Hematopoietic multipotent progenitor cell treated with erythropoietin and hydrocortisone succinate and interleukin-3 and kit ligand, for 4 days (in vitro differentiated cells): ENCODE results near the gene IGFBP4.

Source experiments
- DNase-seq: peaks from one replicate; pipeline ENCODE4 v3.0.0-alpha.2; 2015

The IGFBP4 gene

DNA sequence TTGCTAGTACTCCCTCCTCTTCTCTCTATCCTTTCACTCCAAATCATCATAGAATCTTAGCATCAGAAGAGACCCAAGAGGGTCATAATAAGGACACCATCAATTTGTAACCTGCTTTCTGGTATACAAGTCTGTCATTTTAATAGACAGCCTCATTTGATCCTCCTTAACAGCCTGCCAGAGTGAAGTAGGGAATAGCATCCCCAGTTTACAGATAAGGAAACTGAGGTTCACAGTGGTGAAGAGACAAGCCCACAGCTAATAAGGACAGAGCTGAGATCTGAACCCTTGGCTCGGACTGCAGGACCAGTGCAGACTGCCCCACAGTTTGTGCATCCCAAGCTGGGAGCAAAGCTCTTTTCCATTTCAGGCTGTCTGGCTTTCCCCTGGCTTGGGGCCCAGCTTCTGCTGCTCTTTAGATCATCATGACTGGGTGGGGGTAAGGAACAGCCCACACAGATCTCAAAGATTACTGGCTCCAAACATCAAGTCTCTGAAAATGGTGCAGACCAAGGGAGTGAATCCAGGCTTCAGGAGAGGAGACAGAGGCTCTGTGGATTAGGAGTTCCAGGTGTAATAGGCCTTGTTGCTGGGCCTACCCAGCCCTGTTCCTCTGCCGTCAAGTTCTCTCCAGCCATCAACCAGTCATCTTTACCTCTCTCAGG is 10.3 kb upstream of the IGFBP4 start:
- DNase-seq, result no peak

DNA sequence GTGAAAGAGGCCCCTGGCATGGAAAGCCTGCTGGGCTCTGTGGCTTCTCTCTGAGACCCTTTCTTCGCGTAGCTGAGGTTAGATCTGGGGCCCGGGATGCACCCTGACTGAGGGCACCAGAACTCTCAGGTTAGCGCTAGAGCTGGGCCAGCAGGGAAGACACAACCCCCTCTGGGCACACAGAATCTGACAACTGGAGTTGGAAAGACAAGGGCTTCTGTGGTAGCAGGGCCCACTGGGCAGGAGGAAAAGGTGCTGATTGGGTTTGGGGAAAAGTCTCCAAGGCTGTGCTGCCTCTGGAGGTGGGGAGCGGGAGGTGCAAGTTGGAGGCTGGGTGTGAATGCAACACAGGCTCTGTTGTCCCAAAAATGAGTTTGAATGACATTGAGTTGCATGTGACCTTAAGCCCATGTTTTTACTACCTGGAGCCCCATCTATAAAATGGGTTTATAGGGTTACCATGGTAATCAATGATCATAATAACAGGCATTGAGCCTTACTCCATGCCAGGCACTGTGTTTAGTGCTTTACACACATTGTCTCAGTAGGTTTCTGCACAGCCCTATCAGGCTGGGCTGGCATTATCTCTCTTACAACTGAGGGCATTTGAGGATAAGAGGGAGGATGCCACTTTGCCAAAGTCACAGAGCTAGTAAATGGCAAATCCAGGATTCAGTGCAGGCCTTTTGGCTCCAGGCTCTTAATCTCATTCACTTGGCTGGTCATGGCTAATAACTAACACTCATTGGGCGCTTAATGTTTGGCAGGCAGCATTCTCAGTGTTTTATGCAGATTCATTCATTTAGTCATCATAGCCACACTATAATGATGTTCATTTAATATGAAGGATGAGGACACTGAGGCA is 9.5 kb upstream of the IGFBP4 start:
- DNase-seq, result peak; percentile 74

DNA sequence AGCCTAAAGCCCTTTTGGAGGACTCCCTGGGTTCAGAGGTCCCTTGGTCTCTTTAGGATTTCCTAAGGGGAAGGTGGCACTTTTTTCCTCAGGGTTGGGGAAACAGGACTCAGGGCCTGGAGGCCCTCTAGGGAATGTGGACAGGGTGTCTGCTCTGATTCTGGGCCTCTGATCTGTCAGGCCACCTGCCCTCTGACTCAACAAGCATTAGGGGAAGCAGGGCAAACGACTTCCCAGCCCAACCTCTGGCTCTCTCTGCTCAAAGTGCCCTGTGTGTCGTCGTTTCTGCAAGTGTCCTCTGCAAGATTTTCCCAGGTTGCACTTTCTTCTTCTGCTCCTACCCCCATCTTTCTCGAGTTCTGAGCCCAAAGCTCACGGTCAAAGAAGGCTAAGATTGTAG is 6.6 kb upstream of the IGFBP4 start:
- DNase-seq, result peak; percentile 54

DNA sequence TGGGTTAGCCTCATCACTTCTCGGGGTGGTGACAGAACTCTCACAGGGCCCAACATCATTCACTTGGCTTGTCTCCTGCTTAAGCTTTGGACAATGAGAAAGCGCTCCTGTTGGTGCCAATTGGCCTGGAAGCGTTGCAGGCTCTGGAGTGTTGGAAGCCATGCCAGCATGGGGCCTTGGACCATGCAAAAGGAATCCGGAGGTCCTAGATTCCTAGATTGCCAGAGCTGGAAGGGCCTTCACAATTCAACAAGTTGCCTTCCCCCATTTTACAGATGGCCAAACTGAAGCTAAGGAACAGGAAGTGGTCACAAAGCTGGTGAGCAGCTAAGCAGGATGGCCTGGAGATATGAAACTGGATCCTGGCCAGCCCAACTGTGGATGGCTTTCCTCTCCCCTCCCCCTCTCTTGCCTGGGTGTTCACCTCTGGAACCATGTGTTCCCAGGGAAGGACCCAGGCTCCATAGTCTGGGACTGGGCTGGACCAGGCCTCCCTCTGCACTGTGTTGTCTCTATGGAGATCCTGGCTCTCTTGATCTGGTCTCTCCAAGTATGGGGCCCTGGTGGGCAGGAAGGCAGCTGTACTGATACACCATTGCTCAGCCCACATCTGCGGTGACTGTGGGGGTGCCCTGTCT is 6.0 kb upstream of the IGFBP4 start:
- peak; percentile 90 for DNase-seq

DNA sequence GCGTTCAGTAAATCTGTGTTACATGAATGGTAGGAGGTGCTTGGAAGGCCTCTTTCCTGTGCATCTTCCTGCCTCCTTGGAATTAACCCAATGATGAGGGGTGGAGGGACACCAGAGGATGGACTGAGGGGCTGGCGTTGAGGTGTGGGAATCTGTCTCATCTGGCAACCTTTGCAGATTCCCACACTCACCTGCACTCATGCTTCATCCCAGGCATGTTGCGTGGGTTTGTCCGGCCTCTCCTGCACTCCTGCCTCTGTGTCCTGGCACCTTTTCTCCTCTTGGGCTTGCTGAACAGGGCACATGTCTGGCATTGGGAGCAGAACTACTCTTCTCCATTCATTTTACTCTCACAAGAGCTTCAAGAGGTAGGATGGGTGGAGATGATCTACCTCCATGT is 3.1 kb upstream of the IGFBP4 start:
- DNase-seq, result no peak

DNA sequence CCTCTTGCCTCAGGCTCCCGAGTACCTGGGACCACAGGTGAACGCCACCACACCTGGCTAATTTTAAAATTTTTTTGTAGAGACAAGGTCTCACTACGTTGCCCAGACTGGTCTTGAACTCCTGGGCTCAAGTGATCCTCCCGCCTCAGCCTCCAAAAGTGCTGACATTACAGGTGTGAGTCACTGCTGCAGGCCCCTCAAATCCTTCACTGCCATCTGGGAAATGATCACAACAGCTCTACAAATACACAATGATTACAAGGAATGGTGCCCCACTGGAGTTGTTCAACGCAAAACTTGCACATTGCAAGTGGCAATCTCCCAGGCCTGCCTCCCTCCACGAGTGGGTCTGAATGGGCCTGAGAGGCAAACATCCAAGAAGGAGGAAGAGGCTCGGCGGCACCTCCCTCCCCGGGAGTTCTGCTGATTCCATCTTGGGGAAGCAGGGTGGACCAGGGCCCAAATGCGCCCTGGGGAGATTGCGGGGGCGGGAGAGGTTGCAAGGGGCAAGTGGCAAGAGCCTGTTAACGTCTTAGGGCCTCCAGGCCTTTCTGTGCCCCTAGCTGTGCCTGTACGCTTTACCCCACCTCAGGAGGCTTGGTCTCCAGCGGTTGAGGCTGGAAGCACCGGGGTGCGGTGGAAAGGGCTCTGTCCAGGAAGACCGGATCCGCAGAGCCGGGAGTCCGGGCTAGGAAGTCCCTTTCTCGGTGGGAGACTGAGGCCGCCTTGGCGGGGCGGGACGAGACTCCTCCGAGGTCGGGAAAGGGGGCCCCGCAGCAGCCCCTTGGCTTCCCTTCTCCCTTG is 656 bp upstream of the IGFBP4 start:
- DNase-seq, result no peak

DNA sequence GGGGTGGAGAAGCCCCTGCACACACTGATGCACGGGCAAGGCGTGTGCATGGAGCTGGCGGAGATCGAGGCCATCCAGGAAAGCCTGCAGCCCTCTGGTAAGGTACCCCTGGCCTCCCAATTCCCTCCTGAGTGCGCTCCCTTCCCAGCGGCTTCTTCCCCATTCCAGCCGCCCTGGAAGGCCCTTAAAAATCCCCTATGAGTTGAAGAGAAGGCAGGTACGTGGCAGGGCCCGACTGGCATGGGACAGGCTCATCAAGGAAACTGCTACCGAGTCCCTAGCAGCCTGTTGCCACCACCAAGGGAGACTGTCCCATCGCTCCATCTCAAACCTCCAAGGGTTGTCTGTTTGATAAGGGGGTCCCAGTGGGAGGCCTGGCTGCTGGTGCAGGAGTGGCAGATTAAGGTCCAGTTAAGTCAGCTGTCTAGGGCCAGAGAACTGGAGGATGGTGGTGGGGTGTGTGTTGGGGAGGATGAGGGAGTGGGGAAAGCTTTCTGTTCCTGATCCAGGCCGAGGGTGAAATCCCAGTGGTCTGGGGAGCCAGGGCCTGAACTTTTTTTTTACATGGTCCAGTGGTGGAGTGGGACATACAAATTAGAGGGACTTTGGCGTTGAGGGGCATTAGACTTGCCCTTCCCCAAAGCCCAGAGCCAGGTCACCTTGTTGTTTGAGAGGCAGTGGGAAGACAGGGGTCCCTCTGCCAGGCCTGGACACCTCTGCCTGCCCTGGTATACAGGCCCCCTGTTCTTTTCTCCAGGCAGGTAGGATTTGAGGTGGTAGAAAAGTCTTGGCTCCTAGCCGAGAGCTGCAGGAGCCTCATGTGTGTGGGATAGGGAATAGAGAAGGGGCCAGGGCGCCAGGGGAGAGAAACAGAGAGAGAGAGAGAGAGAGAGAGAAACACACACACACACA is 994 bp downstream of the IGFBP4 start:
- no peak for DNase-seq

DNA sequence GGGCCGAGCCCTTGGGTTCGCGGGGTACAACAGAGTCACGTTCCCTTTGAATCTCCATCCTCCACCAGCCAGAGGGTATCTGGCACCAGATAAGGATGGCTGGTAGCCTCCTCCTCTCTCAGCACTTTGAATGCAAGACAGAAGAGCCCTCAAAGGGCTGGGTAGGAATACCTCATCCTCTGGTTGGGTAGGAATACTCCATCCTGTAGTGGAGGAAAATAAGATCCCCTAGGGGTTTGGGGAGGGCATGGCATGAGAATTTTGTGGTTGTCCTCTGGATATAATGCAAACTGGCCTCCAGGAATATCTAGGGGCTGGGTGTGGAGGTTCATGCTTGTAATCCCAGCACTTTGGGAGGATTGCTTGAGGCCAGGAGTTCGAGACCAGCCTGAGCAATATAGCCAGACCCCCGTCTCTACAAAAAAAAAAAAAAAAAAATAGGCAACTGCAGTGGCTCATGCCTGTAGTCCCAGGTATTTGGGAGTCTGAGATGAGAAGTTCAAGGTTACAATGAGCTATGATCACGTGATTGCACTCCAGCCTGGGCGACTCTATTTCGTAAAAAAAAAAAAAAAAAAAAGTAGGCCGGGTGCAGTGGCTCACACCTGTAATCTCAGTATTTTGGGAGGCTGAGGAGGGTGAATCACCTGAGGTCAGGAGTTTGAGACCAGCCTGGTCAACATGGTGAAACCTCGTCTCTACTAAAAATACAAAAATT is 2.7 kb downstream of the IGFBP4 start:
- peak; percentile 53 for DNase-seq

DNA sequence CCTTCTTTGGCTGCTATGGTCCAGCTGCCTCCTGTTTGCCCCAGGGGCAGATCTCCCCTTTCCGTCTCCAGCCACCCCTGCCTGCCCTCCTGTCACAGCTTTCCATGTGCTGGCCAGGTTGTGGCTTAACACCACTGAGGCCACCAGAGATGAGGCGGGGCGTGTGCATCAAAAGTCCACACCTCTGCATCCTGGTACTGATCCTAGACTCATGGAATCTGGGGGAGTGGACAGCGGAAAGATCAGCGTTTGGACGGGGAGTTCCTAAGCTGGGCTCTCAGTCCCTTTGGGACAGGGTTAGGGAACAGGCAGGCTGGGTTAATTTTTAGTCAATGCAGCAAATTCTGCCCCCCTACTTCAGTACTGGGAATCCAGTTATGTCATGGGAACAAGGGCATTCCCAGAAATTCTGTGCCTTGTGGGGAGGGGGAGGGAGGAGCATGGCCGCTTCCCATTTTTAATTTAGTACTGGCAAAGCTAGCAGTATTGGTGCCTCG is 3.9 kb downstream of the IGFBP4 start:
- no peak for DNase-seq

DNA sequence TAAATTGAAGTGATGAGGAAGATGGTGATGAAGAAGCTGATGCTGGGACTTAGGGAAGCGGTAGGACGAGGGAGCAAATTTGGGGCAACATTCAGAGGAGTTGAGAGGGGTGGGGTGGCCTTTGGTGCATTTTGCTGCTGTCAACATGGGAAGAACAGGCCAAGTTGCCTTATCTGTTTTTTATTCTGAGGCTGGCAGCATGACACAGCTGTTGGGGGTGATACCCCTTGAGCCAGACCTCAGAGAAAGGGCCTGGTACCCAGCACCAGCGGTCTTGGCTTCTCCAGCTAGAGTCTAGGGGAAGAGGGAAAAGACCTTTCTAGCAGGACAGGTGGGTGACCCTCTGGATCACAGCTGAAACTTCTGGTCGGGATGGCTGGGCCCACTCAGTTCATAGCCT is 4.6 kb downstream of the IGFBP4 start:
- DNase-seq, result peak; percentile 78

DNA sequence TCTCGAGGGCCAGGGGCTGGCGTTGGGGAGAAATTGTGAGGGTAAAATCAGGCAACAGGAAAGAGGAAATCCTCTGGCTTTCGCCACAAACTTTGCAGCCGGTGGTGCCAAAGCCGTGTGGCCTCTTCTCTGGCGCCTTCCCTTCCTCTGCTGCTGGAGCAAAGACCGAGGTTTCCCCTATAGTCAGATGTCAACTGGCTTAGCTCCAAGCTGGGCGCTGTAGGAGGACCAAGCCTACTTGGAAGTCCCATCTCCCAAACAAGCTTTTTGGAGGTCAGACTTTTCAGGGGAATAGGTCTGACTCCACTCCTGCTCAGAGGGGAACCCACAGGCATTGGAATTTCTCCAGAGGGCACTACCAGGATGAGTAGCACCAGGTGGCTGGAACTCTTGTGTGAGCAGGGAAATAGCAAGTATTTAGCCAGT is 5.0 kb downstream of the IGFBP4 start:
- peak; percentile 60 for DNase-seq

DNA sequence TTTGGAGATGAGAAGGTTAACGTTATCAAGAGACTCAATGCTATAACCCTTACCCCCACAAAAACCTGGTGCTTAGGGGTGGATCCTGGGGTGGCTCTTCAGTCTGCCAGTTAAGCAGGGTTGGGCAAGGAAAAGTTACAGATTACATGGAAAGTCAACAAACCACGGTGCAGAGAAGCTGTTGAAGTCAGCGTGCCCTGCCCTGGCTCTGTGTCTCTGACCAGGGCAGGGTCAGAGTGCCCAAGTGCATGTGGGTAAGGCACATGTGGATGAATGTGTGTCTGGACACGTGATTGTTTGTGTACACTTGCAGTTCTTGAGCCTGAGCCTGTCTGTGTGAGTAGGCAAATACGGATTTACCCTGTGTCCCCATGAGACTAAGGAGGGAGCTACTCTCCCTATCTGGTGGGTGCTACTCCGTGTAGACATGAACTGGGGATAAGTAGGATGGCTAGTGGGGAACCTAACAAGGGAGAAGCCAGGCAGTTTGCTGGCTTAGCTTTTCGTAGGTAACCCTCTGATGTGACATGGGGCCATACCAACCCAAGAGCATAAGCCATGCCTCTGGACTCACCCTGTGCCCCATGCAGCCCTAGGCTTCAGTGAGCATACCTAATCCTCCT is 5.5 kb downstream of the IGFBP4 start:
- no peak for DNase-seq

DNA sequence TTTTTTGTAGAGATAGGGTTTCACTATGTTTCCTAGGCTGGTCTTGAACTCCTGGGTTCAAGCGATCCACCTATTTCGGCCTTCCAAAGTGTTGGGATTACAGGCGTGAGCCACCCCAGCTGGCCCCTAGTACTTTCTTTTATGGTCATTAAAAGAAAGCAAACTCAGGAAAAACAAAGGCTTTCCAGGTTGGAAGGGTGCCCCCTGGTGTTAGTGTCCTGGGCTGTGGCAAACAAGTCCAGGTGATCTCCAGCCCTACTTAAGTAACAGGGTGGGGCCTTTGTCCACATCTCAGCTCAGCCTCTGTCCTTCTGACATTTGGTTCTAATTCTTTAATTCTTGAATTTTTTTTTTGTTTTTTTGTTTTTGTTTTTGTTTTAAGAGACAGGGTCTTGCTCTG is 6.9 kb downstream of the IGFBP4 start:
- peak; percentile 69 for DNase-seq

DNA sequence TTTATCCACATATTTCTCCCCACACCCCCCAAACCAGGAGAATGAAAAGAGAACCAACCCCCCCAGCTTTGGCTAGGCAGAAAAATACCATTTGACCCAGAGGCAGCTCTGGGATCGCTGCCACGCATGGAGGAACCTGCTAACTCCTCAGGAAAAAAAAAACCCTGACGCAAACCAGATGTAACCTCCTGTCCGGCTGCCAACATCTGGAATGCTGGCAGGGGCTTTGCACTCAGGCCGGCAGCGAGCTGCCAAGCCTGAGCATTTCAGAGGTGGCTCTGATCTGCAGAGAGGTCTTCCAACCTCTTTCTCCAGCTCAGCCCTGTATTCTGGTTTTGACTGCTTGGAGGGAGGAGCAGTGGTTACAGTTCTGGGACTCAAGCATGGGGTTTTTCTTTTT is 8.2 kb downstream of the IGFBP4 start:
- no peak for DNase-seq

DNA sequence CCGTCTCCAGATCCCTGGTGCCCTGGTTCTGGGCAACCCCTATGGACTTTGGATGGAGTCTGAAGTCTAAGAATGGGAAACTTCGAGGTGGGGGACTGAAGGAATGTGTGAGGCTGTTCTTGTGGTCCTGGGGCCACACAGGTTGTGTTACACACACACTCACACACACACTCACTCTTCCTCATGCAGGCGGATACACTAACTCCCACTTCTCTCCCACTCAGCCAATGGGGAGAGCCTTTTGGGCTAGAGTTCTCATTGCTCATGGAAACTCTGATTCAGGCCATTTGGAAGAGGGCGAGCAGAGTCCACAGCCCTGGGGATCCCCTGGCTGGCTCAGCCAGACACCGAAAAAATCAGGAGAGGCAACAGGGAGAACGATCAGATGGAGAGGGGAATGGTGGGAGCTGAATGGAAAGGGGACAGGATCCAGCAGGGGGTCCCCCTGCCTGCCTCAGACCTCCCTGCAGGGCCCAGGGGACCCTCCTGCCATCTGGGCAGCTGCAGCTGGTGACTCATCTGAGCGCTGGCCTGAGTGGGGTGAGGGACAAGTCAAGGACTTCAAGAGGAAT is 9.1 kb downstream of the IGFBP4 start:
- DNase-seq, result no peak

DNA sequence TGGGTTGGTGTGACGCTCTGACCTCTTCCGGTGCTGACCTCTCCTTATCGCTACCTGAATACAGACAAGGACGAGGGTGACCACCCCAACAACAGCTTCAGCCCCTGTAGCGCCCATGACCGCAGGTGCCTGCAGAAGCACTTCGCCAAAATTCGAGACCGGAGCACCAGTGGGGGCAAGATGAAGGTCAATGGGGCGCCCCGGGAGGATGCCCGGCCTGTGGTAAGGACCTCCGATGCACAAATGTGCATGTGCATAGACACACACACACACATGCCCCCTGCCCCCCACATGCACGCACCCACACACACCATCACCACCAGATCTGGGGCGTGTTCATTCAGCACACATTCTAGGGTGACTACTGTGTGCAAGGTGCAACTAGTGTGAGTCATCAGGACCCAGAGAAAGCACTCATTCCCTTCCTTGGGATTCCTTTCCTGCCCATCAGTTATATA is 9.7 kb downstream of the IGFBP4 start:
- no peak for DNase-seq

DNA sequence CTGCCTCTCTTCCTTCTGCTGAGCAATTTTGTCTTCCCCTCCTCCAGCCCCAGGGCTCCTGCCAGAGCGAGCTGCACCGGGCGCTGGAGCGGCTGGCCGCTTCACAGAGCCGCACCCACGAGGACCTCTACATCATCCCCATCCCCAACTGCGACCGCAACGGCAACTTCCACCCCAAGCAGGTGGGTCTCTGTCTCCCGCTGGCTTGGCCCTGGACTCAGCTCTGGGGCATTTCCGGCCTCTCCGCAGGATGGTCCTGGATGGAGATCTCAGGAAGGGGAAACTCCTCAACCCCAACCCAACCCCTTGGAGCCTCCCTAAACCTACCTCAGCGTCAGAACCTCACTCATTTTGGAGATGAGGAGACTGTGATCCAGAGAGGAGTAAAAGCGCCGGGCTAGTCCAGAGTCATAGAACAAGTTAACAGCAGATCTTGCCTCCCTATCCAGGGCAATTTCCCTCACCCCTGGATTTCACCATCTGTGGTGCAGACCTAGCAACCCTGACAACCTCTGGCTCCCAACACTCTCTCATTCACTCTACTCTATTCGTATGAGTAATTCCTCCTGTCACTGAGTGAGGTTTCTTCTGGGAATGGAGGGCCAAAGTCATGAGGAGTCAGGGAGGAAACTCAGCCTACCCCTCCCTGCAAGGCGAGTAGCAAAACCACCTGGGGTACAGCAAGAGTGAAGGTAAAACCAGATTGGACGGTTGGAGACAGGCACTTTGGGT is 10.8 kb downstream of the IGFBP4 start:
- DNase-seq, result no peak

DNA sequence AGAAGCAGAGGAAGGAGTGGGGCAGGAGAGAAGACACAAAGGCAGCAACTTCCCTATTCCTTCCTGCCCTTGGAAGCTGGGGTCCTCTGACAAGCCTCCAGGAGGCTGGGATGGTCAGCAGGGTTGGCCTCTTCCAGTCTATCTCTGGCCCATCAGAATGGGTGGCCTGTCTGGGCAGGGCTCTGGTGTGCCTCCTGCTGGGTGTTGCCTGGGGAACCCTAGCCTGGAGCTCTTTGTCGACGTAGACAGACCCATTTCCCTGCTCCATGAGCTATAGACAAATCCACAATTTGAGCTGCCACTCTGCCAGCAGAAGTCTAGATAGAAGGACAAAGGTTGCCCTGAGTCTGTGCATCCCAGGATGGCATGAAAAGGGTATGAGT is 11.4 kb downstream of the IGFBP4 start:
- DNase-seq, result no peak

DNA sequence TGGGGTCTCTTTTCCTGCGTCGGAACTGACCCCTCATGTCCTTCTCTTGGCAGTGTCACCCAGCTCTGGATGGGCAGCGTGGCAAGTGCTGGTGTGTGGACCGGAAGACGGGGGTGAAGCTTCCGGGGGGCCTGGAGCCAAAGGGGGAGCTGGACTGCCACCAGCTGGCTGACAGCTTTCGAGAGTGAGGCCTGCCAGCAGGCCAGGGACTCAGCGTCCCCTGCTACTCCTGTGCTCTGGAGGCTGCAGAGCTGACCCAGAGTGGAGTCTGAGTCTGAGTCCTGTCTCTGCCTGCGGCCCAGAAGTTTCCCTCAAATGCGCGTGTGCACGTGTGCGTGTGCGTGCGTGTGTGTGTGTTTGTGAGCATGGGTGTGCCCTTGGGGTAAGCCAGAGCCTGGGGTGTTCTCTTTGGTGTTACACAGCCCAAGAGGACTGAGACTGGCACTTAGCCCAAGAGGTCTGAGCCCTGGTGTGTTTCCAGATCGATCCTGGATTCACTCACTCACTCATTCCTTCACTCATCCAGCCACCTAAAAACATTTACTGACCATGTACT is 13.2 kb downstream of the IGFBP4 start:
- no peak for DNase-seq
